ENCODE results near the gene FLOT1. TPM values are rescaled to one million over a fixed set of nuclear protein-coding genes. Genes with fewer than 3 reads are reported as not detected.
A peak's percentile ranks its signal among the peaks of the same experiment; 100 is the strongest.

FLOT1 gene, protein sequence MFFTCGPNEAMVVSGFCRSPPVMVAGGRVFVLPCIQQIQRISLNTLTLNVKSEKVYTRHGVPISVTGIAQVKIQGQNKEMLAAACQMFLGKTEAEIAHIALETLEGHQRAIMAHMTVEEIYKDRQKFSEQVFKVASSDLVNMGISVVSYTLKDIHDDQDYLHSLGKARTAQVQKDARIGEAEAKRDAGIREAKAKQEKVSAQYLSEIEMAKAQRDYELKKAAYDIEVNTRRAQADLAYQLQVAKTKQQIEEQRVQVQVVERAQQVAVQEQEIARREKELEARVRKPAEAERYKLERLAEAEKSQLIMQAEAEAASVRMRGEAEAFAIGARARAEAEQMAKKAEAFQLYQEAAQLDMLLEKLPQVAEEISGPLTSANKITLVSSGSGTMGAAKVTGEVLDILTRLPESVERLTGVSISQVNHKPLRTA
- 123 TPM for total RNA-seq

- TF ChIP-seq, protein P1, sequence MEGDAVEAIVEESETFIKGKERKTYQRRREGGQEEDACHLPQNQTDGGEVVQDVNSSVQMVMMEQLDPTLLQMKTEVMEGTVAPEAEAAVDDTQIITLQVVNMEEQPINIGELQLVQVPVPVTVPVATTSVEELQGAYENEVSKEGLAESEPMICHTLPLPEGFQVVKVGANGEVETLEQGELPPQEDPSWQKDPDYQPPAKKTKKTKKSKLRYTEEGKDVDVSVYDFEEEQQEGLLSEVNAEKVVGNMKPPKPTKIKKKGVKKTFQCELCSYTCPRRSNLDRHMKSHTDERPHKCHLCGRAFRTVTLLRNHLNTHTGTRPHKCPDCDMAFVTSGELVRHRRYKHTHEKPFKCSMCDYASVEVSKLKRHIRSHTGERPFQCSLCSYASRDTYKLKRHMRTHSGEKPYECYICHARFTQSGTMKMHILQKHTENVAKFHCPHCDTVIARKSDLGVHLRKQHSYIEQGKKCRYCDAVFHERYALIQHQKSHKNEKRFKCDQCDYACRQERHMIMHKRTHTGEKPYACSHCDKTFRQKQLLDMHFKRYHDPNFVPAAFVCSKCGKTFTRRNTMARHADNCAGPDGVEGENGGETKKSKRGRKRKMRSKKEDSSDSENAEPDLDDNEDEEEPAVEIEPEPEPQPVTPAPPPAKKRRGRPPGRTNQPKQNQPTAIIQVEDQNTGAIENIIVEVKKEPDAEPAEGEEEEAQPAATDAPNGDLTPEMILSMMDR (IDR thresholded peaks at IDR 0.05), result no peak
- Histone ChIP-seq H3K36me3 (peaks cover 26 to 37% of the 10 kb centered on the region in 2 donors), H3K9me3 (no peaks in the 10 kb centered on the region), H3K4me1 (peaks cover 8 to 22% of the 10 kb centered on the region in 2 donors), H3K27me3 (no peaks in the 10 kb centered on the region), H3K27ac (peak within 1 kb of the TSS; percentile 94 to 97), H3K4me3 (peak within 1 kb of the TSS; percentile 89 to 91)
- DNase-seq (ENCODE audit: low spot score in 2 of 2), result peak; percentile 95 to 99
- intact Hi-C loops (cut with DNase I), result loop anchor here (1.0 to 10.0 kb wide), 6 partner anchors 21 to 662 kb away; partner anchors contain the start of genes MICA, MRPS18B, PPP1R10 and VARS2
These were observed at the start of gene FLOT1 for GRCh38 chr6:30742316-30743098. Gene FLOT1 (minus strand): TSS chr6:30742687. CDS start chr6:30742189, 498 bp downstream.

DNA sequence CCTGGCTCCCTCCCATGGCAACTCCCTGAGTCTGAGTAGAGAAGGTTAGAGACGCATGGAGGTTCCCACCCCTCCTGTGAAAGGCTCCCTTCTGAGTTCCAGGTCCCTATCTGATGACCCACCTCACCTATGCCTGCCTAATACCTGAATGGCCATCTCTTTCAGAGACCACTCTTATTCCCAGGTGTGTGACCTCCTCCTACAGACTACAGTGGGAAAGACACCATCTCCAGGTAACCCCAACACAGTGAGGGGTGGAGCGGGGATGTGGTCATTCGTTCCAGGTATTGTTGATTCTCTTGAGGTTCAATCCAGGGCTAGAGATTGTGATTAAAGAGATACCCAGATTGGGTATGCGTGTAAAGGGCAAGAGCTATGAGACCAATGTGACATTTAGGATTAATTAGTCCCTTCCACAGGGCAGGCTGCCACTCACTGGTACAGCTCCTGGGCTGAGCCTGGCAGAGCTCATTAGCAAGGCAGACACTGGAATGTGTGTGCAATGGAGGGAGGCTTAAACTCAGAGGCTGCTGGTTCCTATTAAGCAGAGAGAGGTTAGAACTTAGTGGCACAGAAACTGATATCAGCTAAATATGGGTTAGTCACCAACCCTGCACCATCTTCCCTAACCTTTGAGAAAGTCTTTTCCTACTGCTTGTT lies 48.4 kb upstream of the FLOT1 start:
- Histone ChIP-seq H3K9me3 (no peaks in the 10 kb centered on the region), H3K4me1 (no peaks in the 10 kb centered on the region), H3K27ac (no peak overlapping the region), H3K27me3 (no peaks in the 10 kb centered on the region), H3K36me3 (no peaks in the 10 kb centered on the region), H3K4me3 (no peak overlapping the region)
- TF ChIP-seq, protein P1 (IDR thresholded peaks at IDR 0.05), result no peak
- DNase-seq (ENCODE audit: low spot score in 2 of 2), result no peak
- intact Hi-C loops (cut with DNase I), result no loop called here

DNA sequence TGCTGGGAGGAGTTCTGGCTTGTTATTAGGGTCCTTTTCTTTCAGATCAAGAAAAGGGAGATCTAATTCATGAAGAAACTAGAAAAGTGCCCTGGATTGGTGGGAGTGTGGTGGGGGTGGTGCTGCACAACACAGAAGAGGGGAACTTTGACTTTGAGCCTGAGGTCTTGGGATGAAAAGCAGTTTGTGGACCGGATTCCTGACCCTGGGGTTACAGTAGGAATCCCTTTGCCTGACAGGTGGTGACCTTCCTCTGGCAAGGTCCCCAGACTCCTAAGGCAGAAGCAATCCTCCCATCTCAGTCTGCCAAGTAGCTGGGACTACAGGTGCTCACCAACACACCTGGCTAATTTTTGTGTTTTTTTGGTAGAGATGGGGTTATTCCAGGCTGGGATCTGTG lies 47.1 kb upstream of the FLOT1 start:
- no peaks in the 10 kb centered on the region for H3K4me1 ChIP-seq
- no peaks in the 10 kb centered on the region for H3K36me3 ChIP-seq
- TF ChIP-seq, protein P1 (IDR thresholded peaks at IDR 0.05), result no peak
- no peak overlapping the region for H3K4me3 ChIP-seq
- DNase-seq (ENCODE audit: low spot score in 2 of 2), result no peak
- intact Hi-C loops (cut with DNase I), result no loop called here
- no peaks in the 10 kb centered on the region for H3K9me3 ChIP-seq
- no peak overlapping the region for H3K27ac ChIP-seq
- no peaks in the 10 kb centered on the region for H3K27me3 ChIP-seq

DNA sequence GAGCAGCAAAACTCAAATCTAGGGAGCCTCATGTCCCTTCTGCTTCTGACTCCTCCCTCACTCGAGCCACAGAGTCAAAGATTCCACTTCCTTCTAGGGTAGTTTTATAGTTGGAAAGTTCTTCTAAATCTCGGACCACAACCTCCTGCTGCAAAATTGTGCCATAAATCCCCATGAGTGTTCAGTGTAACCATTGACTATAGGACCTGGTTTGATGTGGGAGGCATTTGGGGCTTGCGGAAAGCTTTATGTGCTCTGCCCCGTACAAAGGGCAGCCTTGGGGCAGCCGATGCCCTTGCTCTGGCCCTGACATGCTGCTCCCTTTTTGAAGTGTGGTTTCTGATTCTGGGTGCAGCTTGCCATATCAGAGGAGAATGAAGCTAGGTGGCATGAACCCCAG lies 45.5 kb upstream of the FLOT1 start:
- peaks cover 0 to 1% of the 10 kb centered on the region in 2 donors for H3K4me1 ChIP-seq
- H3K27ac ChIP-seq, result no peak overlapping the region
- H3K9me3 ChIP-seq, result no peaks in the 10 kb centered on the region
- DNase-seq (ENCODE audit: low spot score in 2 of 2), result no peak
- H3K4me3 ChIP-seq, result no peak overlapping the region
- no peaks in the 10 kb centered on the region for H3K36me3 ChIP-seq
- no peaks in the 10 kb centered on the region for H3K27me3 ChIP-seq
- intact Hi-C loops (cut with DNase I), result no loop called here
- TF ChIP-seq, protein P1 (IDR thresholded peaks at IDR 0.05), result no peak

DNA sequence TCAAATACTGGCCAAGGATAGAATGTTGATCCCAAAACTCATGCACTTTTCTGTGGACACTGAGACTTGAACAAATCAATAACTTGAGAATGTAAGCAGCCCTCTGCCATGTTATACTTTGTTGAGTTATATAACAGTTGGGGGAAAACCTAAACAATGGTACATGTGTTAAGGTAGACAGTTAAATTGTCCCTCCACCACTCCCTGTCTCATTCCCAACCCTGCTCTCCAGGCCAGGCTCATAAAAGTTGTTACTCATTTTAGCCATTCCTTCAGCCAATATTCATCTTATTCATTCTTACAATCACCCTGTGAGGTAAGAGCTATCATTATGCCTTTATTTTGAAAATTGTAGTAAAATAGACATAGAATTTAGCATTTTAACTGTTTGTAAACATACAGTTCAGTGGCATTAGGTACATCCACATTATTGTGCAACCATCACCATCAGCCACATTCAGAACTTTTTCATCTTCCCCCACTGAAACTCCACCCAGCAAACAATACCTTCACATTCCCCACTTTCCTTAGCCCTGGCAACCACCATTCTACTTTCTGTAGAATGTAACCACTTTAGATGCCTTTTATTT lies 40.0 kb upstream of the FLOT1 start:
- TF ChIP-seq, protein P1 (IDR thresholded peaks at IDR 0.05), result no peak

More for the DNA sequence above, 40.0 kb upstream of the FLOT1 start:
- intact Hi-C loops (cut with DNase I), result loop anchor here (1.0 to 5.0 kb wide), 2 partner anchors 30 to 45 kb away; no protein-coding TSS in a partner anchor
- Histone ChIP-seq H3K36me3 (no peaks in the 10 kb centered on the region), H3K27ac (peak overlapping the region; percentile 90 to 94), H3K9me3 (no peaks in the 10 kb centered on the region), H3K27me3 (no peaks in the 10 kb centered on the region), H3K4me3 (no peak overlapping the region), H3K4me1 (peaks cover 13 to 45% of the 10 kb centered on the region in 2 donors)
- no peak for DNase-seq (ENCODE audit: low spot score in 2 of 2)

All from ascending aorta (tissue), 2 donors.